GM12878 (cell line): ENCODE results near the gene USP12.

ENCODE experiments used
- ATF7 ChIP-seq: fragments of 450-650 bp; IDR thresholded peaks from 2 replicates; pipeline ENCODE4 v1.6.1; 2016; ENCODE audit warnings: low read depth, mild to moderate bottlenecking
- BMI1 ChIP-seq: fragments of 450-650 bp; IDR thresholded peaks from 2 replicates; pipeline ENCODE4 v1.6.1; 2016; ENCODE audit warnings: mild to moderate bottlenecking, moderate library complexity, borderline replicate concordance
- CHD1 ChIP-seq: IDR thresholded peaks from 2 replicates; pipeline ENCODE4 v1.6.1; 2012; ENCODE audit warnings: low read depth, low read length, improper control_type of control experiment
- CTCF ChIP-seq, 3 experiments: IDR thresholded peaks in 2 of 3; conservative IDR thresholded peaks in 1 of 3; 2 replicates each; pipeline ENCODE4 v1.5.1; 2011; ENCODE audit warnings: low read depth in 3 of 3, low read length in 3 of 3, mild to moderate bottlenecking in 3 of 3, control low read depth in 2 of 3, moderate library complexity in 2 of 3, inconsistent platforms in 1 of 3, mixed read lengths in 1 of 3; ENCODE audit not compliant: control insufficient read depth in 2 of 3, insufficient read depth in 1 of 3; ENCODE audit errors: extremely low read depth in 1 of 3
- NRF1 ChIP-seq: conservative IDR thresholded peaks from 2 replicates; pipeline ENCODE4 v1.6.1; 2011; ENCODE audit warnings: mild to moderate bottlenecking, low read depth, low read length, improper control_type of control experiment
- POLR2A ChIP-seq: IDR thresholded peaks from 2 replicates; pipeline ENCODE4 v1.6.1; 2011; ENCODE audit warnings: low read depth, mild to moderate bottlenecking, low read length
- POU2F2 ChIP-seq: IDR thresholded peaks from 3 replicates; pipeline ENCODE4 v1.6.1; 2011; ENCODE audit warnings: low read depth, mild to moderate bottlenecking, low read length, borderline replicate concordance
- REST ChIP-seq: IDR thresholded peaks from 2 replicates; pipeline ENCODE4 v1.6.1; 2012; ENCODE audit warnings: mild to moderate bottlenecking, low read depth, low read length
- SRF ChIP-seq, 2 experiments: IDR thresholded peaks; 2 replicates each; pipeline ENCODE4 v1.6.1; 2011; ENCODE audit warnings: low read depth in 2 of 2, low read length in 2 of 2, mild to moderate bottlenecking in 1 of 2, moderate library complexity in 1 of 2

GRCh38 chr13:27211771-27212364 lies 40.3 kb upstream of the USP12 start:
- TF ChIP-seq NRF1, result no peak
- no peak for TF ChIP-seq CTCF (IDR thresholded peaks at IDR 0.05 in 2 of 3, conservative IDR thresholded peaks at IDR 0.05 in 1 of 3; ENCODE audit: control insufficient read depth in 2 of 3, extremely low read depth in 1 of 3, insufficient read depth in 1 of 3, low read depth in 3 of 3, low read length in 3 of 3)
- no peak for TF ChIP-seq POLR2A
- no peak for TF ChIP-seq SRF (IDR thresholded peaks at IDR 0.05; ENCODE audit: low read depth in 2 of 2, low read length in 2 of 2)
- TF ChIP-seq REST, result no peak
- no peak for TF ChIP-seq POU2F2
- TF ChIP-seq CHD1, result no peak
- TF ChIP-seq ATF7, result no peak
- TF ChIP-seq BMI1, result no peak
